NB4 (cell line): ENCODE measurements around the gene SIGLEC8.

Experiments used
- CTCF ChIP-seq: IDR thresholded peaks from one replicate; pipeline ENCODE4 v1.5.1; 2012; ENCODE audit warnings: low read depth, low read length
- POLR2A ChIP-seq: IDR thresholded peaks from 2 replicates; pipeline ENCODE4 v1.6.1; 2011; ENCODE audit warnings: mild to moderate bottlenecking; ENCODE audit not compliant: insufficient read length; ENCODE audit errors: extremely low read depth

- TF ChIP-seq POLR2A, result no peak
- TF ChIP-seq CTCF, result no peak
Observed at GRCh38 chr19:51433043-51433442, 25.2 kb downstream of the SIGLEC8 start.
